DMS79 treated with DMSO at 0.1 percent for 48 hours (cell line): ENCODE results near the gene WDR64.

Experiments used
- DNase-seq: peaks from one replicate; lab custom pipeline; 2025; lab: John Stamatoyannopoulos, UW

Gene WDR64

GRCh38 chr1:241738284-241739078 is 86.4 kb downstream of the WDR64 start:
- DNase-seq: no peak

DNA sequence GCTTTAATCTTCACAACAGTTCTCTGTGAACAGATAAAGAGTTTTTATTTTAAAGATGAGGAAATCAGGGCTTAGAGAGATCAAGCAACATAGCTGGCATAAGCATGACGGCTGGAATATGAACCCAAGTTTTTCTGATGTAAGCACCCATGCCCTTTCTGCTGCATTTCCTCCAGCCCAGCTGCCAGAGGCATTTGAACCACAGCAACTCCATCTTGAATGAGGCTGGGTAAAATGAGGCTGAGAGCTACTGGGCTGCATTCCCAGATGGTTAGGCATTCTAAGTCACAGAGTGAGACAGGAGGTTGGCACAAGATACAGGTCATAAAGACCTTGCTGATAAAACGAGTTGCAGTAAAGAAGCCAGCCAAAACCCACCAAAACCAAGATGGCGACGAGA is 90.0 kb downstream of the WDR64 start:
- DNase-seq: no peak

DNA sequence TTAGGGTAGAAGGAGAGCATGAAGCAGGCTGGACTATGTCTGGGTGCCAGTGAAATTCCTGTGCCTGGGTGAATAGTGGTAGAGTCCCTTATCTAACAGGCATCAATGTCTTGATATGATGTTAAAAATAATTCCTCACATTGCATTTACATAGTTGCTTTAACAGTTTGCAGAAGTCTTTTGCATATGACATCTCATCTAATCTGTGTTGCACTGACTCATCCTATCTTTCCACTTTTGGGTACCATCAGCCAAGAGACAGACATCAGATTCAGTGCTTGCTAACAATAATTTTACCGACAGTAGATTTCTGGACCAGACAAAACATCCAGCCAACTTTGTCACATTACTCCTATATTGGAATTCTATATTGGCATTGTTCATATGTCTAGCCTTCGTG is 92.5 kb downstream of the WDR64 start:
- DNase-seq: no peak

GRCh38 chr1:241747992-241748391 is 95.9 kb downstream of the WDR64 start:
- no peak for DNase-seq

DNA sequence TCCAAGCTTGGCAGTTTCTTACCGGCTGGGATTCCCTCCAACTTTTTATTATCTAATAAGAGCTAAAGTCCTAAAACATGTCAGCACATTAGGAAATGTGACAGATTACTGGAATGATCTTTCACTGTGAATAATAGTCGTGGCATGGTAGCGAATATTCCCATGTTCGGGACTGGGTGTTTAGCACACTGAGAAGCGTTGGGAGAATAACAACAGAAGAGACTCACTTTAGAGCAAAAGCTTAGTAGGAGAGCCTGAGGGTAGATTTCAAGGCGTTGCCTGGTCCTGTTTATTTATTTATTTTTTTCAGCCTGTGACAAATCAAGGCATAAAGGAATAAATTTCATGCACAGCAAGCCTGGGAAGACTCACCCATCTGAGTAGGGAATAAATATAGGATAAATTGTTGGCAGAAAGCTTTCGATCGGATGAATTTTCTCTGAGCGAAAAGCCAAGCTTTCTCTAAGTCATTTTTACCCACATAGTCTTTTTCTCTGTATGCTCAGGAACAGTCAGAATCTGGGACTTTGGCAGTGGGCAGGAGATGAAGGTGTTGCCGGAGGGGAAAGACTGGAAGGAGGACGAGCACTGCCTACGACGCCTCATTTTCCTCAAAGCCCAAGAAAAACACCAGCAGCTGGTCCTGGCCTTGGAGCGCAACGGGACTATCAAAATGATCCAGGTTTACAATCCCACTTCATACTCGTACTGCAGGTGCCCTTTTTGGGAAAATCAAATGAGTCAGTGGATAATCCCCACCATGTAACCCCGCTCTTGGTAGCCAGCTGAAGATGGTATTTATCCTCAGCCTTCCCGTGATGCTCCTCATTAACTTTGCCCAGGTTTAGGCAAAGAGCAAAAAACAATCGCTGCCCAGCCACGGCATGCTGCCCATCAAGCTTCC is 97.2 kb downstream of the WDR64 start:
- peak; percentile 6 for DNase-seq

DNA sequence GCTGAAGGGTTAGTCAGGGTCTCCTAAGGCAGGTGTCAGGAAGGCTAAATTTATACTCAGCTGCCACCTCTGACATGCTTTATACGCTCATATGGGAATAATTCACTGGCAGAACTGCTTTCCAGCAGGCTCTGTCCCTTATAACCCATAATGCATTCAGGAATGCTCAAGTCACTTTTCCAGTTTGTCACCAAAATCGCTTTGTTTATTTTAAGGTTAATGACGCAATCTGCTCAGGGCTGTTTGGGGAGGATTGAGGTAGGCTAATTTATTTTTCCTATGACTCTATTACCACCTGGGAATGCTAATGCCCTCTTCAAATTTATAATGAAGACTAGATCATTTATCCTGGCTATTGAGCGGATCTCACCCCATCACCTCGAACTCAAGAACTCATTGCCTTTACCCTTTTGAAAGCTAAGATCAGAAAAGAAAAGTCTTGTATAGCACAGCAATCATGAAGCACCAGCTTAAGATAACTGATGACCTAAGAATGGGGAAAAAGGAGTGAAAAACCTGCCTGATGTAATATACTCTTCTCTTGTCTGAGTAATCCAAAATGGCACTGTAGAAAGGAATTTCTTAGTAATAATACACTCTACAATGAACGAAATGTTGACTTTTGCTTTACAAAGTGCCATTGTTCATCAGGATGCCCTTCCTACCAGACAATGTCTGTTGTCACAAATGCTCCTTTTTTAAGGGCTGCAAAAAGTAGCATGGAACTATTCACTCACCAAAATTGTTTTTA is 98.0 kb downstream of the WDR64 start:
- no peak for DNase-seq

GRCh38 chr1:241751524-241751923 is 99.4 kb downstream of the WDR64 start:
- DNase-seq: no peak

DNA sequence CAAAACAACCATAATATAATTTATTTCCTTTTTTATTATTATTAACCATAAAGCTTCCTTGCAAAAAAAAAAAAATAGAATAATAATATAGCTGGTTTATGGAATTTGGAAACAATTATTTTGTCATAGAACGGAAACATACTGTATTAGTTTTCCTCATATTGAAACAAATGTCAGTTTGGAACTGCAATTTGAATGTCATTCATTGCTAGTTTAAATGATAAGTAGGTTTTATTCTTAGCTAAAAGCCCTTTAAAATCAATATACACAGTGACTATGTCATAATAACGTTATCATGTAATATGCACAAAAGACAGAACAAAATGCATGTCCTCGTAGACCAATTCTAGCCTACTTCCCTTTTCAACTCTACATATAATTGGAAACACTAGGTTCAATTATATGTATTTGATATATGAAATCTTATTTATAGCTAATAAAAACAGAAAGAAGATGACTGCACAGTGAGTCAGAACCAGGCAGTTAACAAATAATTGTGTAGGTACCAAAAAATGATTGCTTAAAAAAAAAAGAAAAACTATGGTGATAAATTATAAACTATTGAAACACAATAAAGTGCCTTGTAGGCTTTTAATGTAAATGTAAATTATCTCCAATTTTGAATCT is 110.7 kb downstream of the WDR64 start:
- DNase-seq: no peak

DNA sequence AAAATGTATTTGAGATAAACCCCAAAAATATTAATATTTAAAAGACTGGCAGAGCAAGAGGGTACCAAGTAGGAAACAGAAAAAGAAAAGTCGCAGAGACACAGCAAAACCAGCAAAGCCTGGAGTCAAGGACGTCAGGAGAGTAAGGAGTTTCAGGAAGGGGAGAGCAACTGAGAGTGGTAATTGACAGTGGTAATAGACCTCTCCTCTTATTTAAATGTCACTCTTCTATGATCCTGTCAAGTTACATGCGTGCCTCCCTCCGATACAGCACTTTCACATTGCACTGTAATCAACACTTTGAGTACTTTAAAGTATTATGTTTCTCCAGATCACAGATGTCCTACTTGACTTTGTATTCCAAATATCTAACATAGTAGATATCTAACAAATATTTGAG is 113.3 kb downstream of the WDR64 start:
- DNase-seq: no peak

DNA sequence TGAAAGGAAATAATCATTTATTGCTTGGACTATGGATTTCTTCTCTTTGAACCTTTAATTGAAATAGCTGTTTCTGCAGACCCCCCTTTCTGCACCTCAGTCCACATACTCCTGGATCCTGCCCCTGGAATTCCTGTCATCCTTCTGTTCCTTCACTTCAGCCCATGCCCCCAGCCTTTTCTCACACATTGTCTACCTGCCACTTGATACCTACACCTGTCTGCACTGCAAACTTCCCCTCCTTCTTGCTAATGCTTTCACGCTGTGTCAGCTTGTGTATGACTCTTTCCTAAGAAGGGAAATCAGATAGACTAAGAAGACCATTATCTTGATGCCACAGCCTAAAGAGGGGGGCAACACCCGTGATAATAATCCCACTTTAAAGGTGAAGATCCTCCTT is 115.7 kb downstream of the WDR64 start:
- DNase-seq: no peak

- DNase-seq: no peak
Measured at GRCh38 chr1:241770115-241770514, 118.0 kb downstream of the WDR64 start.

DNA sequence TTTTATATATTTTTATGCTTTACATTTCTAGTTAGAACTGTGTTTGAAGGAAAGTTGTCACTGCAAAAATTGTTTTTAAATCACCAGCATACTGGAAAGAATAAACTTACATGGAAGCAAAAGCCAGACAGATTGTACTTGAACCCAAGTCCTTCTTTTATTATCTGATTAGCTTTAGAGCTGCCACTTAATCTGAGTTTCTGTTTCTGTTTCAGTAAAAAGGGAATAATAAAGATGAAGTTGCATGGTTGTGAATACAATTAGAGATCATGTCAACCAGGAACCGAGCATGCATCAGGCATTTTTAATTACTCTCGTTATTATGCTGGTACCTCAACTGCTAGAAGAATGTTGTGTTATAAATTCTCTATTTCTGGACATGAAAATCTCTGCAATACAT is 119.0 kb downstream of the WDR64 start:
- no peak for DNase-seq

DNA sequence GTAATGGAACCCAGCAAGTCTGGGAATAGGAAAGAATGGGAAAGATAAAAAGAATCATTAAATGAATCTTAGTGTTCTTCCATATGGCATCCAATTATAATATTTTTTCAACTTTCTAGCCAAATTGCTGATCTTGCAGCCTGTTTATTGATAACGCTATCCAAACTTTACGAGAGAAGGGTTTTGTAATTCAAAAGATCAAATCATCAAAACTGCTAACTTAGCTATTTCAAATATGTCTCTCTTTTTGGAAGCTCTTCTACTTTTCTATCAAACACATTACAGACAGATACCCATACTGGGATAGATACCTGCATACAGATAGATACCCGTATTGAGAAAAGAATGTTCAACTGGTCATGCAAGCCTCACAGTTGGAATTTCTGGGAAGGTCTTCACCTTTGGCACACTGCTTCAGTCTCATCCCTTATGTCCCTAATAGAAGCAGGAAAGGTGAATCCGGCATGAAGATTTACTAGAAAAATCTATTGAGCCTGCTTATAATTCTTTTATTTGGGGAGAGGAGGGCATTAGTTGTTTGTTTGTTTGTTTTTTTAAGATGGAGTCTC is 120.9 kb downstream of the WDR64 start:
- no peak for DNase-seq

DNA sequence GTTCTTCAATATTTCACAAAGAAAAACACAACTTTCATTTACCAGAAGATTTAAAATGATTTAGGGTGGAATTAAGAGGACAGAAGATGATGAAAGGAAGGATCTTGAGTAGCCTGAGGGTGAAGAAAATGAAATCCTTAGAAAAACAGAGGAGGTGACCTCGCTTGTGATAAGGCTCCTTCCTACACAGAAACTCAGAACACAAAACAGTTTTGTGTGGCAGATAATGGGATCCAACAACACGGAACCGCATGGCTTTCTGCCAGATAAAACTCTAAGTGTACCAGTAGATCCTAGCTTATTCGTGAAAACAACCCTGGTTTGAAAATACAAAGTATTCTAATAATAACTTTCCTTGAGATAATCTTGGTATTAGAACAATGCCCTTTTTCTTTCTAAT is 121.9 kb downstream of the WDR64 start:
- no peak for DNase-seq

DNA sequence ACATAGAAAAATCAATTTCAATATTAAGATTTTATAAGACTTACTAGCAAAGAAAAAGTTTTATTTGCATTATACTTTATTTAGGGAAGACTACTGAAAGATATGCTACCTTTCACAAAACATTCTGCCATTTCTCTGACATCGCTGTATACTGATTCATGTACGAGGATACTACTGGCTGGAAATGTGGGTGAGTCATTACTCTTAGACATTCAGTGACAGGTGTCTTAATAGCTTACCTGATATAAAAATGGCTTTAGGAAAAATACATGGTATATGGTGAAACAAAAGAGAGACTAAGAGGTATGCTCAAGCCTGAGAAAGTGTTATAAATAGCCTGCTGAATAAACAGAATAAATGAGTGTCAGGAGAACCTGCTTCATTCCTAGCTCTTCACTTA is 122.9 kb downstream of the WDR64 start:
- no peak for DNase-seq

DNA sequence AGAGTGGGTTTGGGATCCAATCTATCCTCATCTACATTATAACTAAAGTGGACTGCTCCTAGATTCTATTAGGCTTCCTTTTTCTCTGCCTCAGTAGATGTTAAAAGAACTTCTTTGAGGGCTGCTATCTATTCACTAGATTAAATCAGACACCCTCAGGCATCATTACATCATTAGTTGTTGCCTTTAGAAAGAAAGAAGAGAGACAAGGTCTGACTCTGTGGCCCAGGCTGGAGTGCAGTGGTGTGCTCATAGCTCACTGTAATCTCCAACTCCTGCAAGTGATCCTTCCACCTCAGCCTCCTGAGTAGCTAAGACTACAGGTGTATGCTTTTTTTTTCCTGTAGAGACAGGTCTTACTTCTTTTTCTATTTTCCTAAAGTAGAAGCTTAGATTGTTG is 124.8 kb downstream of the WDR64 start:
- DNase-seq: no peak

GRCh38 chr1:241778117-241778516 is 126.0 kb downstream of the WDR64 start:
- no peak for DNase-seq

GRCh38 chr1:241779897-241780296 is 127.8 kb downstream of the WDR64 start:
- DNase-seq: no peak

DNA sequence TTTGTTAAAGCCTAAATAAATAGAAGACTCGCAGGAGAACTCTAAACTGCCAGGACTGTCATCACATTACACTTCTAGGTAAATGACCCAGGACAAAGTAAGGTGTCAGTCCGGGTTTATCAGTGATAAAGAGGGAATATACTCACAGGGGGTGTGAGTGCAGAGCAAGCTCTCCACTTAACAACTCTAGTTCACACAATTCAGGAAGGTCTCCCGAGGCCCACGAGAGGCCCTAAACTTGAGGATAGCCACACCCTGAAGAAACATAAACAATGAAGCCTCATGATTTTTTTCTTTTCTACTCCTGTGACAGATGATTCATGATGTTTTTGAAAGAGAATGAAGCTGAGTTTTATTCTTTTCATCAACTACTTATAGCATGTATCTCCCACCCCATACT is 130.3 kb downstream of the WDR64 start:
- no peak for DNase-seq

GRCh38 chr1:241787691-241788090 is 135.6 kb downstream of the WDR64 start:
- DNase-seq: no peak

GRCh38 chr1:241789061-241789460 is 137.0 kb downstream of the WDR64 start:
- DNase-seq: no peak

- no peak for DNase-seq
Measured at GRCh38 chr1:241799416-241799815, 147.3 kb downstream of the WDR64 start.
